Liver (tissue), 9 donors: ENCODE results near the gene ZNF423. TPM values are rescaled to one million over a fixed set of nuclear protein-coding genes. Genes with fewer than 3 reads are reported as not detected.

Experiments used
- DNase-seq: peaks from one replicate; pipeline ENCODE4 v3.0.0-alpha.2; 2017; ENCODE audit warnings: low spot score
- H3K27ac ChIP-seq, 2 donors: one replicate each; pipeline ENCODE4 v1.7.0; 2013; ENCODE audit warnings: inconsistent platforms in 2 of 2, low read length in 2 of 2, control low read depth in 1 of 2, low read depth in 1 of 2, mild to moderate bottlenecking in 1 of 2
- H3K27me3 ChIP-seq, 4 donors: one replicate each; pipeline versions ENCODE4 v1.6.1 to v1.7.0; 2013; ENCODE audit warnings: low read length in 3 of 4, inconsistent platforms in 1 of 4, mild to moderate bottlenecking in 1 of 4, moderate library complexity in 1 of 4; ENCODE audit not compliant: control insufficient read depth in 4 of 4, insufficient read depth in 4 of 4
- H3K36me3 ChIP-seq, 4 donors: one replicate each; pipeline versions ENCODE4 v1.6.1 to v1.7.0; 2013; ENCODE audit warnings: low read length in 3 of 4, mild to moderate bottlenecking in 3 of 4, low read depth in 1 of 4, moderate library complexity in 1 of 4; ENCODE audit not compliant: control insufficient read depth in 4 of 4, insufficient read depth in 3 of 4
- H3K4me1 ChIP-seq, 4 donors: one replicate each; pipeline versions ENCODE4 v1.6.1 to v1.7.0; 2013; ENCODE audit warnings: low read length in 3 of 4, mild to moderate bottlenecking in 3 of 4, moderate library complexity in 1 of 4; ENCODE audit not compliant: control insufficient read depth in 4 of 4, insufficient read depth in 4 of 4
- H3K4me3 ChIP-seq, 3 donors: one replicate each; pipeline versions ENCODE4 v1.6.1 to v1.7.0; 2013; ENCODE audit warnings: low read length in 3 of 3, control low read depth in 1 of 3, low read depth in 1 of 3, mild to moderate bottlenecking in 1 of 3
- H3K9ac ChIP-seq, 2 donors: one replicate each; pipeline ENCODE4 v1.7.0; 2013; ENCODE audit warnings: low read length in 2 of 2, mild to moderate bottlenecking in 2 of 2, moderate library complexity in 2 of 2, control low read depth in 1 of 2, low read depth in 1 of 2
- H3K9me3 ChIP-seq, 4 donors: one replicate each; pipeline versions ENCODE4 v1.6.1 to v1.7.0; 2013; ENCODE audit warnings: low read length in 3 of 4; ENCODE audit not compliant: control insufficient read depth in 4 of 4
- ATF3 ChIP-seq: IDR thresholded peaks from 2 replicates; pipeline ENCODE4 v1.6.1; 2016; ENCODE audit warnings: antibody characterized with exemption
- CTCF ChIP-seq: fragments of 150-350 bp; IDR thresholded peaks from 2 replicates; pipeline ENCODE4 v1.5.1; 2017; ENCODE audit warnings: improper control_type of control experiment, low read depth, low read length; ENCODE audit not compliant: missing input control
- EGR1 ChIP-seq, 2 donors: IDR thresholded peaks; 2 replicates each; pipeline ENCODE4 v1.6.1; 2016 to 2018; ENCODE audit warnings: antibody characterized with exemption in 2 of 2, low read depth in 2 of 2
- FOXA1 ChIP-seq: IDR thresholded peaks from 2 replicates; pipeline ENCODE4 v1.6.1; 2016; ENCODE audit warnings: antibody characterized with exemption
- FOXA2 ChIP-seq: IDR thresholded peaks from 2 replicates; pipeline ENCODE4 v1.6.1; 2016; ENCODE audit warnings: antibody characterized with exemption
- GABPA ChIP-seq, 2 donors: IDR thresholded peaks in 1 of 2; conservative IDR thresholded peaks in 1 of 2; 2 replicates each; pipeline ENCODE4 v1.6.1; 2016; ENCODE audit warnings: antibody characterized with exemption in 2 of 2, mild to moderate bottlenecking in 1 of 2, moderate library complexity in 1 of 2
- HNF4A ChIP-seq, 2 donors: conservative IDR thresholded peaks; 2 replicates each; pipeline ENCODE4 v1.6.1; 2016; ENCODE audit warnings: antibody characterized with exemption in 2 of 2, mild to moderate bottlenecking in 2 of 2
- HNF4G ChIP-seq: IDR thresholded peaks from 2 replicates; pipeline ENCODE4 v1.6.1; 2016; ENCODE audit warnings: antibody characterized with exemption
- JUND ChIP-seq, 2 donors: IDR thresholded peaks; 2 replicates each; pipeline ENCODE4 v1.6.1; 2016; ENCODE audit warnings: antibody characterized with exemption in 2 of 2
- NR2F2 ChIP-seq: IDR thresholded peaks from 2 replicates; pipeline ENCODE4 v1.6.1; 2016; ENCODE audit warnings: antibody characterized with exemption
- RXRA ChIP-seq, 2 donors: IDR thresholded peaks; 2 replicates each; pipeline ENCODE4 v1.6.1; 2017 to 2018; ENCODE audit warnings: antibody characterized with exemption in 2 of 2, mild to moderate bottlenecking in 1 of 2
- SP1 ChIP-seq: IDR thresholded peaks from 2 replicates; pipeline ENCODE4 v1.6.1; 2018; ENCODE audit warnings: antibody characterized with exemption, mild to moderate bottlenecking
- TAF1 ChIP-seq: conservative IDR thresholded peaks from 2 replicates; pipeline ENCODE4 v1.6.1; 2016; ENCODE audit warnings: antibody characterized with exemption, mild to moderate bottlenecking
- YY1 ChIP-seq: IDR thresholded peaks from 2 replicates; pipeline ENCODE4 v1.6.1; 2016; ENCODE audit warnings: antibody characterized with exemption, mild to moderate bottlenecking
- WGBS: extraction: QIAGEN DNeasy Blood & Tissue Kit; methylation state at CpG from one replicate; pipeline ENCODE4 v1.1.7; 2013; 5-methylcytosine and 5-hydroxymethylcytosine counted together
- polyA plus RNA-seq, 2 donors: library from polyadenylated mRNA; stranded (reverse) in 1 of 2; unstranded in 1 of 2; fragments of 200-250 nt in 1 of 2; fragments of >200 nt in 1 of 2; fragmentation: Nextera tagmentation in 1 of 2; extraction: Ambion mirVana in 1 of 2; gene quantifications; one replicate each; pipeline versions ENCODE4 v1.2.1 to v1.2.3, GENCODE V29; 2013 to 2015
- total RNA-seq, 2 donors: library from RNA; depleted of rRNA; stranded (reverse); fragments of >200 nt; gene quantifications; one replicate each; pipeline ENCODE4 v1.2.3, GENCODE V29; 2014
- TF ChIP-seq, protein P1 (sequence below): IDR thresholded peaks from 2 replicates; pipeline ENCODE4 v1.6.1; 2016; ENCODE audit warnings: antibody characterized with exemption, mild to moderate bottlenecking
- TF ChIP-seq, protein P2 (sequence below): IDR thresholded peaks from 2 replicates; pipeline ENCODE4 v1.6.1; 2016; ENCODE audit warnings: antibody characterized with exemption
- TF ChIP-seq, protein P3 (sequence below): IDR thresholded peaks from 2 replicates; pipeline ENCODE4 v1.6.1; 2016; ENCODE audit warnings: antibody characterized with exemption
- donor health status: healthy.
- donor health status: healthy.
- donor health status: healthy.
- donor health status: healthy.
- donor health status: healthy.

ZNF423 gene
- total and polyA plus RNA-seq, 4 donors, result 0.24 to 1.6 (median 0.39) TPM

DNA sequence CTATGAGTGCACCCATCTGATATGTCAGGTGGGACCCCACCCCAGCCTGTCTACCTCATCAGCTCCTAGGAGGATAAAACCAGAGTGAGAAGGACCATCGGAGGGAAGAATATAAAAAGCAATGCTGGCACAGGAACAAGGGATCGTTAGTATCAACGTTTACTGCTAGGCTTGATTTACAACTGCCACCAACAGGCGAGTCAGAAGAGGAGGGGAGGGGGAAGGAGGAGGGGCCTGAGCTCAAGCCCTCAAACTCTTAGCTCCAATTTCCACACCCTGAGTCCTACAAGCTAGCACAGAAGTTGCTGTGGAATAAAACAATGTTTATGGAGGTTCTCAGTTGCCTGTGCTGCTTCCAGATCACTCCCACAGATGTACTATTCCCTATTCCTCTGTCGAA, 247.8 kb downstream of the ZNF423 start (continued):
- TF ChIP-seq, protein P1, sequence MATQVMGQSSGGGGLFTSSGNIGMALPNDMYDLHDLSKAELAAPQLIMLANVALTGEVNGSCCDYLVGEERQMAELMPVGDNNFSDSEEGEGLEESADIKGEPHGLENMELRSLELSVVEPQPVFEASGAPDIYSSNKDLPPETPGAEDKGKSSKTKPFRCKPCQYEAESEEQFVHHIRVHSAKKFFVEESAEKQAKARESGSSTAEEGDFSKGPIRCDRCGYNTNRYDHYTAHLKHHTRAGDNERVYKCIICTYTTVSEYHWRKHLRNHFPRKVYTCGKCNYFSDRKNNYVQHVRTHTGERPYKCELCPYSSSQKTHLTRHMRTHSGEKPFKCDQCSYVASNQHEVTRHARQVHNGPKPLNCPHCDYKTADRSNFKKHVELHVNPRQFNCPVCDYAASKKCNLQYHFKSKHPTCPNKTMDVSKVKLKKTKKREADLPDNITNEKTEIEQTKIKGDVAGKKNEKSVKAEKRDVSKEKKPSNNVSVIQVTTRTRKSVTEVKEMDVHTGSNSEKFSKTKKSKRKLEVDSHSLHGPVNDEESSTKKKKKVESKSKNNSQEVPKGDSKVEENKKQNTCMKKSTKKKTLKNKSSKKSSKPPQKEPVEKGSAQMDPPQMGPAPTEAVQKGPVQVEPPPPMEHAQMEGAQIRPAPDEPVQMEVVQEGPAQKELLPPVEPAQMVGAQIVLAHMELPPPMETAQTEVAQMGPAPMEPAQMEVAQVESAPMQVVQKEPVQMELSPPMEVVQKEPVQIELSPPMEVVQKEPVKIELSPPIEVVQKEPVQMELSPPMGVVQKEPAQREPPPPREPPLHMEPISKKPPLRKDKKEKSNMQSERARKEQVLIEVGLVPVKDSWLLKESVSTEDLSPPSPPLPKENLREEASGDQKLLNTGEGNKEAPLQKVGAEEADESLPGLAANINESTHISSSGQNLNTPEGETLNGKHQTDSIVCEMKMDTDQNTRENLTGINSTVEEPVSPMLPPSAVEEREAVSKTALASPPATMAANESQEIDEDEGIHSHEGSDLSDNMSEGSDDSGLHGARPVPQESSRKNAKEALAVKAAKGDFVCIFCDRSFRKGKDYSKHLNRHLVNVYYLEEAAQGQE, result no peak

DNA sequence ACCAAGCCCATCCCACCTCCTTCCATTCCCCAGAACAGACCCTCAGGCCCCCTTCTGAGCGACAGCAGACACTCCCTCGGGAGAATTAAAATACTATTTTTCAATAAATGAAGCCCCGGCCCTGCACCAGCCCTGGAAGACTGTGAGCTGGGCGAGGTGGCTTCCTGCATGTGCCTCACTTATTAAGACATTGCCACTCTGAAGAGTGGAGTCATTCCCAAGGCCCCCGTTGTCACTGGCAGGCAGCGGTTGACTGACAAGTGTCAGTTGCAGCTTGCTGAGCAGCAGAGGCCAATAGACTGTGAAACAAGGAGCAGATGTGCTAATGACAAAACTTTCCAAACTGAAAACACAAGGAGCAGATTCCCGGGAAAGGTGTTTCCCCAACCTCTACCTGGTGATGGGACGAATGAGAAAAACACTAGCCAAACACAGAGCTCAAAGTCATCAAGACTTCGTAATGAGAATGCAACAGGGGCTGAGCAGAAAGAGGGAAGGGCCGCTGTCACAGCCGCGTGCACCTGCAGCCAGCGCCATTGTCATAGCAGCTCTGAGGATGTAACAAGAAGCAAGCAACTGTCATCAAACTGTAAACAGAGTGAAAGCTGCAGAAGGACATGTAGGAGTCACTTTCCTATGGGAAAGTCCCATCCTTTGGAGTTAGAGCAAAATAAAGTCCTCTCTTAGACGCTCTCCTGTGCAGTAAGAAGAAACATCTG, 250.2 kb downstream of the ZNF423 start:
- no peaks in the 10 kb centered on the region for H3K9me3 ChIP-seq
- H3K4me3 ChIP-seq, result no peak overlapping the region
- 81% methylated on average over 14 of the region's 14 CpGs for WGBS
- no peaks in the 10 kb centered on the region for H3K36me3 ChIP-seq
- DNase-seq, result no peak
- H3K27ac ChIP-seq, result no peak overlapping the region
- TF ChIP-seq FOXA2 (no peak), NR2F2 (no peak), TAF1 (no peak), JUND (IDR thresholded peaks at IDR 0.05) (no peak), FOXA1 (no peak), ATF3 (no peak), YY1 (no peak), HNF4G (no peak)
- TF ChIP-seq, protein P2, sequence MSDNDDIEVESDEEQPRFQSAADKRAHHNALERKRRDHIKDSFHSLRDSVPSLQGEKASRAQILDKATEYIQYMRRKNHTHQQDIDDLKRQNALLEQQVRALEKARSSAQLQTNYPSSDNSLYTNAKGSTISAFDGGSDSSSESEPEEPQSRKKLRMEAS, result no peak
- no peaks in the 10 kb centered on the region for H3K27me3 ChIP-seq
- H3K9ac ChIP-seq, result no peak overlapping the region
- no peaks in the 10 kb centered on the region for H3K4me1 ChIP-seq

DNA sequence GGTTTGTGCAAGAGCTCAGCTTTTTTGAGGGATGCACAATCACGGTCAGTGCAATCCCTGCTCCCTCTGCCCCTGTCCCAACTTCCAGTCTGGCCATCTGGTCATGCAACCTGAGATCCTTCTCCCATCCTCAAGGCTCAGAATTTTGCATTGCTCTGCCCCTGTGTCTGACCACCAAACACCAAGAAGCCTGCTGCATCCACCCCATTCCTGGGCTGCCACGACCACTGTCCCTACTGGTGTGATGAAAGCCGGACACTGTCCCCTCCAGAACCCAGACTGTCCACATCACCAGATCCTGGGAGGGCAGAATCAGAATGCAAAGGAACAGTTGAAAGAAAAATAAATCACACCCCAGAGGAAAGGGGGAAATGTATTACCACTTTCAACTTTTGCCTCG, 251.3 kb downstream of the ZNF423 start:
- WGBS, result 93% methylated on average over 4 of the region's 4 CpGs
- Histone ChIP-seq H3K36me3 (no peaks in the 10 kb centered on the region), H3K4me1 (no peaks in the 10 kb centered on the region), H3K9me3 (no peaks in the 10 kb centered on the region), H3K4me3 (no peak overlapping the region), H3K27me3 (no peaks in the 10 kb centered on the region), H3K27ac (no peak overlapping the region), H3K9ac (no peak overlapping the region)
- TF ChIP-seq ATF3, result no peak
- TF ChIP-seq SP1, result no peak
- TF ChIP-seq FOXA2, result no peak
- no peak for TF ChIP-seq HNF4G
- TF ChIP-seq, protein P1, result no peak
- no peak for TF ChIP-seq EGR1 (IDR thresholded peaks at IDR 0.05; ENCODE audit: low read depth in 2 of 2)
- TF ChIP-seq, protein P3, sequence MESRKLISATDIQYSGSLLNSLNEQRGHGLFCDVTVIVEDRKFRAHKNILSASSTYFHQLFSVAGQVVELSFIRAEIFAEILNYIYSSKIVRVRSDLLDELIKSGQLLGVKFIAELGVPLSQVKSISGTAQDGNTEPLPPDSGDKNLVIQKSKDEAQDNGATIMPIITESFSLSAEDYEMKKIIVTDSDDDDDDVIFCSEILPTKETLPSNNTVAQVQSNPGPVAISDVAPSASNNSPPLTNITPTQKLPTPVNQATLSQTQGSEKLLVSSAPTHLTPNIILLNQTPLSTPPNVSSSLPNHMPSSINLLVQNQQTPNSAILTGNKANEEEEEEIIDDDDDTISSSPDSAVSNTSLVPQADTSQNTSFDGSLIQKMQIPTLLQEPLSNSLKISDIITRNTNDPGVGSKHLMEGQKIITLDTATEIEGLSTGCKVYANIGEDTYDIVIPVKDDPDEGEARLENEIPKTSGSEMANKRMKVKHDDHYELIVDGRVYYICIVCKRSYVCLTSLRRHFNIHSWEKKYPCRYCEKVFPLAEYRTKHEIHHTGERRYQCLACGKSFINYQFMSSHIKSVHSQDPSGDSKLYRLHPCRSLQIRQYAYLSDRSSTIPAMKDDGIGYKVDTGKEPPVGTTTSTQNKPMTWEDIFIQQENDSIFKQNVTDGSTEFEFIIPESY, result no peak
- no peak for TF ChIP-seq JUND (IDR thresholded peaks at IDR 0.05)
- TF ChIP-seq NR2F2, result no peak
- no peak for TF ChIP-seq CTCF
- TF ChIP-seq HNF4A (conservative IDR thresholded peaks at IDR 0.05), result no peak
- TF ChIP-seq RXRA (IDR thresholded peaks at IDR 0.05), result no peak
- TF ChIP-seq TAF1, result no peak
- TF ChIP-seq GABPA (IDR thresholded peaks at IDR 0.05 in 1 of 2, conservative IDR thresholded peaks at IDR 0.05 in 1 of 2), result no peak
- no peak for DNase-seq
